IMR-90 (cell line): ENCODE measurements around the gene HOXA3.

ENCODE experiments used
- BHLHE40 ChIP-seq: fragments of 150-350 bp; IDR thresholded peaks from 2 replicates; pipeline ENCODE4 v1.6.1; 2016; ENCODE audit warnings: mild to moderate bottlenecking, low read depth, low read length
- CEBPB ChIP-seq: IDR thresholded peaks from 2 replicates; pipeline ENCODE4 v1.6.1; 2012; ENCODE audit warnings: low read depth, low read length, improper control_type of control experiment
- FOS ChIP-seq: fragments of 150-350 bp; IDR thresholded peaks from 2 replicates; pipeline ENCODE4 v1.6.1; 2016; ENCODE audit warnings: low read depth, low read length
- MXI1 ChIP-seq: IDR thresholded peaks from 2 replicates; pipeline ENCODE4 v1.6.1; 2012; ENCODE audit warnings: low read depth, mild to moderate bottlenecking, low read length, moderate library complexity, borderline replicate concordance
- RFX5 ChIP-seq: IDR thresholded peaks from 2 replicates; pipeline ENCODE4 v1.8.0; 2012; ENCODE audit warnings: low read depth, mild to moderate bottlenecking, low read length, moderate library complexity
- SMC3 ChIP-seq: fragments of 150-350 bp; IDR thresholded peaks from 2 replicates; pipeline ENCODE4 v1.6.1; 2016; ENCODE audit warnings: low read depth, mild to moderate bottlenecking, antibody characterized with exemption, low read length, moderate library complexity
- TF ChIP-seq, protein P1 (sequence below): conservative IDR thresholded peaks from 2 replicates; pipeline ENCODE4 v1.5.1; 2012; ENCODE audit warnings: mild to moderate bottlenecking, low read depth, low read length, improper control_type of control experiment
- TF ChIP-seq, protein P2 (sequence below): fragments of 150-350 bp; IDR thresholded peaks from 2 replicates; pipeline ENCODE4 v1.6.1; 2017; ENCODE audit warnings: mild to moderate bottlenecking, antibody characterized with exemption, low read length, low read depth

- TF ChIP-seq FOS, result no peak
- TF ChIP-seq SMC3, result no peak
- TF ChIP-seq, protein P1, sequence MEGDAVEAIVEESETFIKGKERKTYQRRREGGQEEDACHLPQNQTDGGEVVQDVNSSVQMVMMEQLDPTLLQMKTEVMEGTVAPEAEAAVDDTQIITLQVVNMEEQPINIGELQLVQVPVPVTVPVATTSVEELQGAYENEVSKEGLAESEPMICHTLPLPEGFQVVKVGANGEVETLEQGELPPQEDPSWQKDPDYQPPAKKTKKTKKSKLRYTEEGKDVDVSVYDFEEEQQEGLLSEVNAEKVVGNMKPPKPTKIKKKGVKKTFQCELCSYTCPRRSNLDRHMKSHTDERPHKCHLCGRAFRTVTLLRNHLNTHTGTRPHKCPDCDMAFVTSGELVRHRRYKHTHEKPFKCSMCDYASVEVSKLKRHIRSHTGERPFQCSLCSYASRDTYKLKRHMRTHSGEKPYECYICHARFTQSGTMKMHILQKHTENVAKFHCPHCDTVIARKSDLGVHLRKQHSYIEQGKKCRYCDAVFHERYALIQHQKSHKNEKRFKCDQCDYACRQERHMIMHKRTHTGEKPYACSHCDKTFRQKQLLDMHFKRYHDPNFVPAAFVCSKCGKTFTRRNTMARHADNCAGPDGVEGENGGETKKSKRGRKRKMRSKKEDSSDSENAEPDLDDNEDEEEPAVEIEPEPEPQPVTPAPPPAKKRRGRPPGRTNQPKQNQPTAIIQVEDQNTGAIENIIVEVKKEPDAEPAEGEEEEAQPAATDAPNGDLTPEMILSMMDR, result no peak
- TF ChIP-seq, protein P2, sequence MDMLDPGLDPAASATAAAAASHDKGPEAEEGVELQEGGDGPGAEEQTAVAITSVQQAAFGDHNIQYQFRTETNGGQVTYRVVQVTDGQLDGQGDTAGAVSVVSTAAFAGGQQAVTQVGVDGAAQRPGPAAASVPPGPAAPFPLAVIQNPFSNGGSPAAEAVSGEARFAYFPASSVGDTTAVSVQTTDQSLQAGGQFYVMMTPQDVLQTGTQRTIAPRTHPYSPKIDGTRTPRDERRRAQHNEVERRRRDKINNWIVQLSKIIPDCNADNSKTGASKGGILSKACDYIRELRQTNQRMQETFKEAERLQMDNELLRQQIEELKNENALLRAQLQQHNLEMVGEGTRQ, result no peak
- no peak for TF ChIP-seq MXI1
- no peak for TF ChIP-seq CEBPB
- no peak for TF ChIP-seq RFX5
- no peak for TF ChIP-seq BHLHE40
These were observed 27.3 kb downstream of the HOXA3 start for GRCh38 chr7:27124902-27125689.
